HUES64 (cell line): ENCODE measurements around the gene SPINK9.

ENCODE experiments used
- H3K27ac ChIP-seq: 2 replicates; pipeline ENCODE4 v1.7.0; 2013; ENCODE audit warnings: low read depth, low read length, inconsistent platforms
- H3K27me3 ChIP-seq: 2 replicates; pipeline ENCODE4 v1.6.1; 2013; ENCODE audit warnings: mild to moderate bottlenecking, low read length; ENCODE audit not compliant: insufficient read depth
- H3K36me3 ChIP-seq: 2 replicates; pipeline ENCODE4 v1.6.1; 2013; ENCODE audit warnings: mild to moderate bottlenecking, low read length; ENCODE audit not compliant: insufficient read depth
- H3K4me1 ChIP-seq: 2 replicates; pipeline ENCODE4 v1.6.1; 2013; ENCODE audit warnings: mild to moderate bottlenecking, low read length, moderate library complexity; ENCODE audit not compliant: insufficient read depth
- H3K4me3 ChIP-seq: 2 replicates; pipeline ENCODE4 v1.5.1; 2013; ENCODE audit warnings: mild to moderate bottlenecking, low read length, moderate library complexity
- H3K9ac ChIP-seq: 2 replicates; pipeline ENCODE4 v1.6.1; 2013; ENCODE audit warnings: mild to moderate bottlenecking, low read depth, low read length
- H3K9me3 ChIP-seq: 2 replicates; pipeline ENCODE4 v1.6.1; 2013; ENCODE audit warnings: low read depth, low read length; ENCODE audit not compliant: insufficient read depth
- WGBS: fragments of 150-250, 120-280 bp; methylation state at CpG from one replicate; pipeline ENCODE4 v1.1.7; 2013; ENCODE audit warnings: missing lambda C conversion rate; 5-methylcytosine and 5-hydroxymethylcytosine counted together

Gene SPINK9

DNA sequence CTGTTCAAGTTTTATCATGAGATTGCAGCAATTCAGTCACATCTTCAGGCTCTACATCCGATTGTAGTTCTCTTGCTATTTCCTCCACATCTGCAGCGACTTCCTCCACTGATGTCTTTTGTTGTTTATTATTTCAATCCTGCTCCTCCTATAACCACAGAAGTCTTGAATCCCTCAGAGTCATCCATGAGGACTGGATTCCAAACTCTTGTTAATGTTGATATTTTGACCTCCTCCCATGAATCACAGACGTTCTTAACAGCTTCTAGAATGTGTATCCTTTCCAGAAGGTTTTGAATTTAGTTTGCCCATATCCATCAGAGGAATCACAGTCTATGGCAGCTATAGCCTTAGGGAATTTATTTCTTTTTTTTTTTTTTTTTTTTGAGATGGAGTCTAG is 52.0 kb downstream of the SPINK9 start:
- WGBS, result 99% methylated on average over 3 of the region's 3 CpGs
- Histone ChIP-seq H3K4me1 (peaks cover 20% of the 10 kb centered on the region), H3K36me3 (peaks cover 3% of the 10 kb centered on the region; the same call in 1 of the 2 replicates)

DNA sequence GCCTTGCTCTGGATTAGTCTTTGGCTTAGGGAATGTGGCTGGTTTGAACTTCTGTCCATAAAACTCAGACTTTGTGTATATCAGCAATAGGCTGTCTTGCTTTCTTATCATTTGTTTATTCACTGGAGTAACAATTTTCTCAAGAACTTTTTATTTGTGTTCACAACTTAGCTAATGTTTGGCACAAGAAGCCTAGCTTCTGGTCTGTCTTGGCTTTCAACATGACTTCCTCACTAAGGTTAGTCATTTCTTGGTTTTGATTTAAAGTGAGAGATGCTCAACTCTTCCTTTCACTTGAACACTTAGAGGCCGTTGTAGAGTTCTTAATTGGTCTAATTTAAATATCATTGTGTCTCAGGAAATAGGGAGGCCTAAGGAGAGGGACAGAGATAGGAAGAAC is 53.3 kb downstream of the SPINK9 start:
- 90% methylated on average over 1 of the region's 1 CpG for WGBS
- H3K36me3 ChIP-seq, result peaks cover 3% of the 10 kb centered on the region; the same call in 1 of the 2 replicates
- H3K9ac ChIP-seq, result no peak overlapping the region
- peaks cover 27% of the 10 kb centered on the region for H3K4me1 ChIP-seq
- no peak overlapping the region for H3K27ac ChIP-seq
- no peaks in the 10 kb centered on the region for H3K27me3 ChIP-seq
- no peaks in the 10 kb centered on the region for H3K9me3 ChIP-seq
- H3K4me3 ChIP-seq, result no peak overlapping the region

More for the DNA sequence above, 52.0 kb downstream of the SPINK9 start:
- Histone ChIP-seq H3K9ac (no peak overlapping the region), H3K27ac (no peak overlapping the region), H3K27me3 (no peaks in the 10 kb centered on the region), H3K4me3 (no peak overlapping the region), H3K9me3 (no peaks in the 10 kb centered on the region)
